ENCODE results near the gene CERK.
"Not testable (repeated sequence)": the region's sequence is repeated elsewhere in the genome, so short reads cannot be mapped to it uniquely, and the experiment has no call there.

The CERK gene

DNA sequence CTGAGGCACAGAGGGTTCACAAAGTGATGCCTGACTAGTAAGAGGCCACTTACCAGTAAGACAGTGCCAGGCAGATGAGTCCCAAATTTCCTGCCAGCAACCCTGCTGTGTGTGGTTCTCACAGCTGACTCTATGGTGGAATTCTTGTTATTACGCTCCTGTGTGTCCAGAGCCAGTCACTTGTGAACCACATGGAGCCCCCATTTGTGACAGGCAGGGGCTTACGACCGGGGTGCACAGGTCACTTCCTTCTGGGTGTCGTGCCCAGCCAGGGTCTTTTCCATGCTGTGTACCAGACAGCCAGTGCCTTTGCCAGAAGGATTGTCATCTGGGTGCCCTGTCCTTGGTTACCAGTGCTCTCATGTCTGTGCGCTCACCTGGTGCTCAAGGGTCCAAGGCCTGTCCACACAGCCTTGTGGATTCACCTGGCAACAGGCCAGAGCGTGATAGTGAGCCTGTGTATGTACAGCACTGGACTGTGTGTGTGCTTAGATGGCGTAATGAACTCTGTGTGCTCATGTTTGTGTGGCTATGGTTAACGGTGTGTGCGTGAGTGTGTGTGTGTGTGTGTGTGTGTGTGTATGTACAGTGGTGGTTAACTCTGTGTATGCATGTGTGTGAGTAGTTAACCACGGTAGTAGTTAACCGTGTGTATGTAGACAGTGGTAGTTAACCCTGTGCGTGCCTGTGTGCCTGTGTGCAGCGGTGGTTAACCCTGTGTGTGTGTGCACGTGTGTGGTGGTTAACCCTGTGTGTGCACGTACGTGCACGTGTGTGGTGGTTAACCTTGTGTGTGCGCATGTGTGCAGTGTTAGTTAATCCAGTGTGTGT lies 99.2 kb downstream of the CERK start:
- Histone ChIP-seq H3K9me3 (ENCODE audit: low read depth, low read length) (no peaks in the 10 kb centered on the region), H3K27ac (no peak overlapping the region), H3K36me3 (ENCODE audit: insufficient read depth, low read length) (no peaks in the 10 kb centered on the region), H3K9ac (ENCODE audit: insufficient read length) (no peak overlapping the region), H3K4me3 (no peak overlapping the region)
- DNase-seq (ENCODE audit: low read depth, low spot score), result no peak
- TF ChIP-seq FOXP2 (optimal IDR thresholded peaks at IDR 0.05; ENCODE audit: control extremely low read depth, extremely low read length, insufficient read depth) (no peak), POLR2AphosphoS5 (IDR thresholded peaks at IDR 0.05; ENCODE audit: borderline replicate concordance, low read depth, low read length) (no peak), EZH2 (IDR thresholded peaks at IDR 0.05) (no peak)

DNA sequence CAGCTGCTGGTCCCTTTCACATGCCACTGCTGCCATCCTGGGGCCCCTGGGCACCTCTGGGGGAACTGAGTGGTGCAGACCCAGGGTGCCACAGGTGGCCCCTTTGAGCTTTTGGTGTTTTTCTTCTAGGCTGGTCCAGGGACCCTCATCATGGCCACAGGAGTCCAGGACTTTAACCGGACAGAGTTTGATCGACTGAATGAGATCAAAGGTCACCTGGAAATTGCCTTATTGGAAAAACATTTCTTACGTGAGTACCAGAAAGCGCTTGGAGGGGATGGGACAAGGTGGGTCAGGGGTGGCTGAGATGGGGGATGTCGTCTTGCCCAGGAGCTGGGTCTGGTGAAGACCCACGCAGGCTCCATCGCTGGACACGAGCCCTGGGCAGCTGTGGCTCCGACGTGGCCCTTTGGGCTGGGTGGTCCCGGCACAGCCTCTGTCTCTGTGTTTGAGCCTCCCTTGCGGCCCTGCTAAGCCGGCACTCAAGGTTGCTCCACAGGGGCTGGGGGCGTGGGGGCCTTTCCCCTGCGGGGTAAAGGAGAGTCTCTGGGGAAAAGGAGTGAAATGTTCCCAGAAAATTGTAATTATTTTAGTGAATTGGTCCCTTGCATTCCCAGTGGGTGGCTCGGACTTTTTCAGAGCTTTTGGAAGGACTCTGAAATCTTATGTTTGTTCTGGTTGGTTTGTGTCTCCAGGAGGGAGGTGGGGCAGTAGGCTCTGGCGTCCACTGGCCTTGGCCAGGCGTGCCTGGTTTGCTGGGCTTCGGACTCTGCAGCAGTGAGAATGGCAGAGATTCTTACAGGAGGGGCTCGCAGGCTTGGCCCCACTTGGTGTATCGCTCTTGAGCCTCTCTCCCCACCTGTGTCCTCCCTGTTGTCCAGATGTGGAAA lies 100.1 kb downstream of the CERK start:
- Histone ChIP-seq H3K36me3 (ENCODE audit: insufficient read depth, low read length) (no peaks in the 10 kb centered on the region), H3K9ac (ENCODE audit: insufficient read length) (no peak overlapping the region), H3K27ac (no peak overlapping the region), H3K9me3 (ENCODE audit: low read depth, low read length) (no peaks in the 10 kb centered on the region), H3K4me3 (no peak overlapping the region)
- no peak for TF ChIP-seq FOXP2 (optimal IDR thresholded peaks at IDR 0.05; ENCODE audit: control extremely low read depth, extremely low read length, insufficient read depth)
- TF ChIP-seq EZH2 (IDR thresholded peaks at IDR 0.05), result no peak
- no peak for TF ChIP-seq POLR2AphosphoS5 (IDR thresholded peaks at IDR 0.05; ENCODE audit: borderline replicate concordance, low read depth, low read length)
- no peak for DNase-seq (ENCODE audit: low read depth, low spot score)

DNA sequence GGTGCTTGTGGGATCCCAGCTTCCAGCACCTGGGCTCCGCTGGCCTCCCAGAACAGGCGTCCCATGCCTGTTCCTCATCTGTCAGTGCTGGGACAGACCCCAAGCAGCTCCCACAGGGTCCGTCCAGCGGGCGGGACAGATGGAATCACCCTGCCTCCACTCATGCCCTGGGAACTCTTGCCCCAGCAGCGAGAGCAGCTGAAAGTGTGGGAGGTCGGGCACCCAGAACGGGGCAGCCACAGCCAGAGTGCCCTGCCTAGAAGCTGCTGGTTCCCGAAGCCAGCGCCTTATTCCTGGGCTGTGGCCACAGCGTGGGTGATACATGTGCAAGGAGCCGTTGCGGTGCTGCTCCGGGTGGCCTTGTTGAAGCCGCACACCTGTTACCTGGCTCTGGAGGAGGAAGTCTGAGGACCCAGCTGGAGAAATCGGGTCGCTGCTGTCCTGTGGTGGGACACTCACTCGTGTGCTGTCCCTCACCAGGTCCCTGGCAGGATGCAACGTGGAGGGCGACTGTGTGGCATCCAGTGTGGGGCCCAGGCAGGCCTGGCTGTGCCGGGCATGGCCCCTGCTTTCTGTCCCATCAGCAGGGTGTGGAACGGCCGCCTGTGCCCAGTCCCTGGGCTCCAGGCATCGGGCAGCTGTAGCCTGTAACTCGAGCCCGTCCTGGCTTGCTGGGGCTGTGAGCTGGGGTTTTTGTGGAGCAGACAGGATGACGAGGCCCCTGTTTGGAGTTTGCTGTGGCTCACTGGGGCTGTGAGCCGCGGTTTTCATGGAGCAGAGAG lies 101.6 kb downstream of the CERK start:
- TF ChIP-seq EZH2 (IDR thresholded peaks at IDR 0.05) (no peak), FOXP2 (optimal IDR thresholded peaks at IDR 0.05; ENCODE audit: control extremely low read depth, extremely low read length, insufficient read depth) (no peak), POLR2AphosphoS5 (IDR thresholded peaks at IDR 0.05; ENCODE audit: borderline replicate concordance, low read depth, low read length) (no peak)
- Histone ChIP-seq H3K9ac (ENCODE audit: insufficient read length) (no peak overlapping the region), H3K27ac (no peak overlapping the region), H3K36me3 (ENCODE audit: insufficient read depth, low read length) (no peaks in the 10 kb centered on the region), H3K4me3 (no peak overlapping the region), H3K9me3 (ENCODE audit: low read depth, low read length) (no peaks in the 10 kb centered on the region)
- DNase-seq (ENCODE audit: low read depth, low spot score), result no peak

DNA sequence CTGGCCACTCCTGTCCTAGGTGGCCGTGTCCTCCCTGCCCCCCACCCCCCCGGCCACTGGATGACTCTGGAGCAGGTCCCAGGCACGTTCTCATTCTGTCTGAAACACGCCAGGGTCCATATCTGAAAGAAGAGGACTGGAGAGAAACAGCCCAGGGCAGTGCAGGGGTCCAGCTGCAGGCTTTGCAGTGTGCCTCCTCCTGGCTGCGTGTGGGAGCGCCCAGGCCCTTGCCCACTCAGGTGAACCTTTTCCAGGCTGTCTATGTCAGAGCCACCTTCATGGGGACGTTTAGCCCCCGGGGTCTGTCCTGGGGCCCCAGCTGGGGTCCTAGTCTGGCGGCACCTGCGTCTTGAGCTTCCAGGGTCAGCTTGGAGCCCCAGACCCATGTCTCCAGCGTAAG lies 102.3 kb downstream of the CERK start:
- H3K9ac ChIP-seq (ENCODE audit: insufficient read length), result no peak overlapping the region
- H3K36me3 ChIP-seq (ENCODE audit: insufficient read depth, low read length), result no peaks in the 10 kb centered on the region
- no peak for DNase-seq (ENCODE audit: low read depth, low spot score)
- no peak overlapping the region for H3K27ac ChIP-seq
- no peaks in the 10 kb centered on the region for H3K9me3 ChIP-seq (ENCODE audit: low read depth, low read length)
- no peak for TF ChIP-seq POLR2AphosphoS5 (IDR thresholded peaks at IDR 0.05; ENCODE audit: borderline replicate concordance, low read depth, low read length)
- no peak for TF ChIP-seq FOXP2 (optimal IDR thresholded peaks at IDR 0.05; ENCODE audit: control extremely low read depth, extremely low read length, insufficient read depth)
- no peak for TF ChIP-seq EZH2 (IDR thresholded peaks at IDR 0.05)
- no peak overlapping the region for H3K4me3 ChIP-seq

DNA sequence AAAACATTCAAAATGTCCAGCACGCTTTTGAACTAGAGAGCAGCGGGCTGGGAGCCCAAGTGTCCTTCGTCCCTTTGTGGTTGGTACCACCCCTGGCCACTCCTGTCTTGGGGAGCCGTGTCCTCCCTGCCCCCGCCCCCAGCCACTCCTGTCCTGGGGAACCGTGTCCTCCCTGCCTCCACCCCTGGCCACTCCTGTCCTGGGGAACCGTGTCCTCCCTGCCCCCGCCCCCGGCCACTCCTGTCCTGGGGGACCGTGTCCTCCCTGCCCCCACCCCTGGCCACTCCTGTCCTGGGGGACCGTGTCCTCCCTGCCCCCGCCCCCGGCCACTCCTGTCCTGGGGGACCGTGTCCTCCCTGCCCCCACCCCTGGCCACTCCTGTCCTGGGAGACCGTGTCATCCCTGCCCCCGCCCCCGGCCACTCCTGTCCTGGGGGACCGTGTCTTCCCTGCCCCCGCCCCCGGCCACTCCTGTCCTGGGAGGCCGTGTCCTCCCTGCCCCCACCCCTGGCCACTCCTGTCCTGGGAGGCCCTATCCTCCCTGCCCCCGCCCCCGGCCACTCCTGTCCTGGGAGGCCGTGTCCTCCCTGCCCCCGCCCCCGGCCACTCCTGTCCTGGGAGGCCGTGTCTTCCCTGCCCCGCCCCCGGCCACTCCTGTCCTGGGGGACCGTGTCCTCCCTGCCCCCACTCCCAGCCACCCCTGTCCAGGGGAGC lies 102.9 kb downstream of the CERK start:
- not testable (repeated sequence) for H3K9ac ChIP-seq (ENCODE audit: insufficient read length); DNase-seq (ENCODE audit: low read depth, low spot score); H3K27ac ChIP-seq; H3K36me3 ChIP-seq (ENCODE audit: insufficient read depth, low read length); H3K4me3 ChIP-seq; H3K9me3 ChIP-seq (ENCODE audit: low read depth, low read length)

Data from SK-N-MC (cell line).